Activated naive CD8-positive, alpha-beta T cell treated with anti-CD3 and anti-CD28 coated beads, Interleukin-2, amount 10 ng/mL, durations not matched to agents 7 days and 5 days (primary cell): ENCODE data around the gene ADGRL1. TPM values are rescaled to one million over a fixed set of nuclear protein-coding genes. Genes with fewer than 3 reads are reported as not detected.

Experiments used
- total RNA-seq, 2 experiments: library from RNA; stranded (reverse); gene quantifications; one replicate each; pipeline ENCODE4 v1.2.3, GENCODE V29; 2021

Gene ADGRL1
- total RNA-seq, 2 experiments from 2014 or later, result 15.0 to 16.4 TPM

Other genes with a start within 250 kb of the ADGRL1 start
- gene RFX1, start 199.8 kb downstream of the ADGRL1 start, total RNA-seq, result 10 to 100 TPM; 17.7 to 22.2 TPM
- gene RLN3, start 178.0 kb downstream of the ADGRL1 start, total RNA-seq, result not detected
- gene IL27RA, start 174.4 kb downstream of the ADGRL1 start, total RNA-seq, result 10 to 100 TPM; 41.6 to 43.8 TPM
- gene PALM3, start 144.1 kb downstream of the ADGRL1 start, total RNA-seq, result not detected
- 1 to 10 TPM; 1.1 to 1.6 TPM for gene MISP3, start 133.4 kb downstream of the ADGRL1 start, total RNA-seq
- gene C19orf67, start 120.4 kb downstream of the ADGRL1 start, total RNA-seq, result not detected
- 10 to 100 TPM; 58.3 to 65.6 TPM for gene SAMD1, start 115.4 kb downstream of the ADGRL1 start, total RNA-seq
- gene PRKACA, start 88.4 kb downstream of the ADGRL1 start, total RNA-seq, result 10 to 100 TPM; 64.1 to 66.9 TPM
- gene ASF1B, start 69.6 kb downstream of the ADGRL1 start, total RNA-seq, result 10 to 100 TPM; 75.3 to 82.4 TPM
- 100 to 1,000 TPM; 304 to 315 TPM for gene ADGRE5, start 175.3 kb upstream of the ADGRL1 start, total RNA-seq
- 100 to 1,000 TPM; 192 to 202 TPM for gene DDX39A, start 213.2 kb upstream of the ADGRL1 start, total RNA-seq
- 100 to 1,000 TPM; 244 to 265 TPM for gene PKN1, start 227.1 kb upstream of the ADGRL1 start, total RNA-seq